ENCODE measurements around the gene DLK2. TPM values are rescaled to one million over a fixed set of nuclear protein-coding genes. Genes with fewer than 3 reads are reported as not detected.
A peak's percentile ranks its signal among the peaks of the same experiment; 100 is the strongest.

DLK2 gene
- total and polyA plus RNA-seq, 2 of the 13 experiments (the other 11 are each of a cell fraction or from before 2014, with no cell fraction given) = 1.2 to 3.8 TPM

- TF ChIP-seq EED (CRISPR knock-in tag; IDR thresholded peaks at IDR 0.05) (no peak), ZHX1 (CRISPR knock-in tag; IDR thresholded peaks at IDR 0.05; ENCODE audit: low read depth) (no peak), JUNB (CRISPR knock-in tag; IDR thresholded peaks at IDR 0.05; ENCODE audit: borderline replicate concordance) (no peak), PPARG (CRISPR knock-in tag; conservative IDR thresholded peaks at IDR 0.05) (peak; percentile 51; the same call in 1 of the 2 replicates), MXD4 (CRISPR knock-in tag; IDR thresholded peaks at IDR 0.05) (0 out of 2 replicates have a peak, but pooled peaks have one; percentile 36), IKZF5 (CRISPR knock-in tag; IDR thresholded peaks at IDR 0.05) (peak; percentile 59; the same call in 1 of the 2 replicates), RARG (CRISPR knock-in tag; IDR thresholded peaks at IDR 0.05; ENCODE audit: low read depth) (no peak), KDM2A (CRISPR knock-in tag; IDR thresholded peaks at IDR 0.05; ENCODE audit: borderline replicate concordance, low read depth) (no peak), CREM (IDR thresholded peaks at IDR 0.05) (peak; percentile 36; the same call in 1 of the 2 replicates), CREM (CRISPR knock-in tag; IDR thresholded peaks at IDR 0.05) (no peak), MAZ (IDR thresholded peaks at IDR 0.05; ENCODE audit: borderline replicate concordance, low read depth, low read length) (no peak), MAZ (CRISPR knock-in tag; IDR thresholded peaks at IDR 0.05; ENCODE audit: low read depth) (no peak), ZNF879 (CRISPR knock-in tag; IDR thresholded peaks at IDR 0.05) (no peak), RELA (CRISPR knock-in tag; IDR thresholded peaks at IDR 0.05) (no peak), ZNF10 (CRISPR knock-in tag; IDR thresholded peaks at IDR 0.05; ENCODE audit: borderline replicate concordance, low read depth) (no peak), FOXK1 (CRISPR knock-in tag; IDR thresholded peaks at IDR 0.05; ENCODE audit: borderline replicate concordance, low read depth) (no peak), NBN (conservative IDR thresholded peaks at IDR 0.05) (no peak), ZNF281 (CRISPR knock-in tag; IDR thresholded peaks at IDR 0.05; ENCODE audit: borderline replicate concordance) (0 out of 2 replicates have a peak, but pooled peaks have one; percentile 24), TERF1 (CRISPR knock-in tag; IDR thresholded peaks at IDR 0.05) (no peak), ZNF605 (CRISPR knock-in tag; IDR thresholded peaks at IDR 0.05) (no peak), ATF3 (CRISPR knock-in tag; IDR thresholded peaks at IDR 0.05) (no peak), MEIS1 (CRISPR knock-in tag; IDR thresholded peaks at IDR 0.05; ENCODE audit: borderline replicate concordance) (no peak)
These were observed 38.5 kb upstream of the DLK2 start (continued) for GRCh38 chr6:43493833-43494232.
